HG03469 (cell line): Measurements from ENCODE around the gene HOXA5.

ENCODE experiments used
- ATAC-seq: cut with Tn5 transposase; IDR thresholded peaks from one replicate; pipeline ENCODE4 v1.9.1; 2021; ENCODE audit warnings: mild to moderate bottlenecking, moderate library complexity, moderate number of reproducible peaks; ENCODE audit not compliant: unreplicated experiment

HOXA5 gene

DNA sequence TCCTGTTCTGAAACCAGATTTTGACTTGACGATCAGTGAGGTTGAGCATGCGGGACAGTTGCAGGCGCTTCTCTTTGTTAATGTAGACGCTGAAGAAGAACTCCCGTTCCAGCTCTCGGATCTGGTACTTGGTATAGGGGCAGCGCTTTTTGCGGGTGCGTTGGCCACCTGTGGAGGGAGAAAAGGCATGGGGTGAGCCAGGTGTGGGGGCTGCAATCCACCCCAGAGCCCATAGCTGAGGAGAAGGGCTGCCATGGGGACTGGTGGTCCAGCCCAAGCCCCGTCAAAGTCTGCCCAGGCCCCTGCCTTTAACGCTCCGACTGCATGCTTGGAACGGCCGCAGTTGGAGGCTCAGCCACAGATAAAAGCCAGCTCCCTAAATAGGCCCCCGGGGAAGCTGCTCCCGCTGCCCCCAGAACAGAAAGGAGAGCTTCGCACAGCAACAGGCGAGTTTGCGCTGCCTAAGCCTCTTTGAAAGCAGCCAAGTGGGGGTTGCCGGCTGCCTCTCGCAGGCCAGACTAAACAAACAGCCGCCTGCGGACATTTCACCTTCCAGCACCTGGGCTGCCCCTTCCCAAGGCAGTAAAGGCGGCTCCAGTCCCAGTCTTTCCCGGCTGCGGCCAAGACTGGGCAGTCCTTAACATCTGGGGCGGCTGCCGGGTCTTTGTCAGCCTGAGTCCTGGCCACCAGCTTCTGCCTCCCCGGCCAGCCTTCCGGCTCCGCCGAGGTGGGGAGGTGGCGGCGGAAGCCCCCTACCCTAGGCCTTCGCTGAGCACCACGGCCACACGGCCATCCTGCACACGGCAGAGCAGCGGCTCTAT is 39.6 kb upstream of the HOXA5 start:
- ATAC-seq, result no peak

DNA sequence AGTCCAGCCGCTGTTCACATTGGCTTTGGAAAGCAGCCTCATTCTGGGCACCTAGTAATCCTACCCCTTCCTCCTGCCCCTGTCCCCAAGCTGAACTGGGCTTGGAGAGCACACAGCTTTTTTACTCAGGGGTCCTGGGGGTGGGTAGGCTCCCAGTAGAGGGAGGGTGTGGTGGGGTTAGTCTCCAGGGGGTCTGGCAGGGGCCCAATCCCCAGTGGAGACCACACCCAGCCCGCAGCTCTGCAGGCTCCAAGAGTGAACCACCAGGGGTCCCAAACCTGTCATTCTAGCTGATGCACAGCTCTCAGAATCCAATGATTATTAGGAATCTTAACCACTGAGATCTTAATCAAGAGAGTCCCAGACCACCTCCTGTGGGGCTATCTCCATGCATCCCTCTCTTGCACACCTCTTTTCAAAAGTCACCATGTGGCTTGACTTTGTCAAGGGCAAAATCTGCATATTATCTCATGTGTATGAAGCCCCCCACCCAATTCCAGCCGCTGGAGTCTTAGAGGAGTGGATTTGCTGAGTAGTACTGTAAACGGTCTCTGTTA is 38.9 kb upstream of the HOXA5 start:
- ATAC-seq, result no peak

GRCh38 chr7:27181795-27182275 is 38.4 kb upstream of the HOXA5 start:
- ATAC-seq, result no peak

GRCh38 chr7:27180431-27181420 is 37.2 kb upstream of the HOXA5 start:
- no peak for ATAC-seq

GRCh38 chr7:27179503-27180430 is 36.3 kb upstream of the HOXA5 start:
- ATAC-seq, result no peak

DNA sequence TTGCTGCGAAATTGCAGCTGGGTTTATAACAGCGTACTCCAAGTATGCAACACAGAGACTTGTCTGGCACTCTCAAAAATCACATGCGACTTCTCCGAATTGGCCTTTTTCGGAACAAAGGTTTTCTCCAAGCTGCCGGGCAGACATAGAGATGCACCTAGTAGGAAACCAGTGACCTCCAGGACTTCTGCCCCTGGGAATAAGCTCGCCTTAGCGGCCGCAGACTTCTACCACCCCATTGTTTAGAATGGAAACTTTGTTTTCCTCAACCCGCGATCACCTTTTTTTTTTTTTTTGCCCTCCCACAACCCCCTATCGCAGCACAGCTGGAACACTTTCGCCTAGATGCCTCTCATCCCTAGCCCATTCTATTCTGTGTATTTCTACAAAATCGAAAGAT is 35.5 kb upstream of the HOXA5 start:
- ATAC-seq, result no peak

DNA sequence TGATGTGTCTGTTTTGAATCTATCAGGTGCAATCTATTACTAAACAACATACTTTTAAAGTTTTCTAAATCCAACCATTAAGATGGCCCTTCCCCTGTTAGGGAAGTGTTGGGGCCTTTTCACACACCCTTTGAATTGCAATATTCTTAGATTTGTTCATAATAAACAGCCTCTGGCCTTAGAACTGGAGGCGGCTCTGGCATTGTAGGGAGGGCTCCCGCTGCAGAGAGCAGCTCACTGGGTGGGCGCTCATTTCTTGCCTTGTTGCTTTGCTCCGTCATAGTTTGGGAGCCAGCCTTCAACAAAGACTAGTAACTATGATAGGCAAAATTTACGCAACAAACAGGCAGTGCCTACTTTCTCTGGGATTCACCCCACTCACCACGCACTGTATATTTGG is 34.9 kb upstream of the HOXA5 start:
- no peak for ATAC-seq

- no peak for ATAC-seq
Observed at GRCh38 chr7:27177795-27178320, 34.4 kb upstream of the HOXA5 start.

- no peak for ATAC-seq
Observed at GRCh38 chr7:27176962-27177794, 33.7 kb upstream of the HOXA5 start.

DNA sequence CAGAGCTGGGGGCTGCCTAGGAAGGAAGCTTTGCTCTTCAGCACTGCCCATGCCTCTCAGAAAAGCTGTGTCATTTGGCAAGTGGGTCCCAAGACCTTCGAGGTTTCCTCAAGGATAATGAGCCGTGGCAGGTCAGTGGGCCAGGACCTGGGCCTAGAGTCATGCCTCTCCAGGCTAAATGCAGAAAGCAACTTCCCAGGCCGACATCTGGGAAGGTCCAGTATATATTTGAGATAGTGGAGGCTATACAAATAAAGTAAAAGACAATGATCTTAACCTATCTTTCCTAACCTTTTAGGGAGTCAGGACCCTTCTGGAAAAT is 33.0 kb upstream of the HOXA5 start:
- no peak for ATAC-seq

DNA sequence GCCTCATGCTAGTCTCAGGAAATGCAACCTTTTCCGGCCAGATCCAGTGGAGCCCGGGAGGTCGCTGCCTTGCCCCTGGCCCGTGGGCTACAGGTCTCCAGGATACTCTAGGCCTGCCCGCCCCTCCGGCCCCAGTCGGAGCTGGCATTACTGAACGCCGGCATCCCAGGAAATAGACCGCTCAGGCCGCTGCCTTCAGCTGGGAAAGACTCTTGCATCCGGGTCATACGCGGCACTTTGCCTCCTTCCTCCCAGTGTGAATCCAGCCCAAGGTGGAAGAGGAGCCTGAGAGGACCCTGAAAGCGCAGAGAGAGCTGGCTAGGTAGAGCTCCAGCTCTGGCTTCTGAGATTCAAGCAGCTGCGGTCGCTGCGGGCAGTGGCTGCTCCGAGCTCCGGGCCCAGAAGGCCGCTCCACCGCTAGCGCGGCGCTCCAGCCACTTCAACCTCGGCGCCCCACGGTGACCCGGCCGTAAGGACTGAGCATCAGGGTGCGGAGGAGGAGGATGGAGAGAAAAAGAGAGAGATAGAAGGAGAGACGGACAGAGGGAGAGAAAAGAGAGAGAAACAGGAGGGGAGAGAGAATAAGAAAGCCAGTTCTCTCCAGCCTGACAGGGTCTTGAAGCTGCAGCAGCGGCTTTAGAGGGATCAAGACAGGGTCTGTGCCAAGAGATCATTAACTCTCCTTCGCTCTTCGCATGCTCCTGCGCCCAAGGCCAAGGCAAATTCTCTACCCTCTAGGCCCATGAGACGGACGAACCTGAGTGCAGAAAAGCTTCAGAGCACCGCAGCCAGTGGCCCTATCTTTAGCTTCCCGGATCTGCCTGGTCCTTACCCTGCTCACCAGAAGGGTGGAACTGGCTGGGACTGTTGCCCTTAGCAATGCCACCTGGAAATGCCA is 32.4 kb upstream of the HOXA5 start:
- ATAC-seq, result no peak

DNA sequence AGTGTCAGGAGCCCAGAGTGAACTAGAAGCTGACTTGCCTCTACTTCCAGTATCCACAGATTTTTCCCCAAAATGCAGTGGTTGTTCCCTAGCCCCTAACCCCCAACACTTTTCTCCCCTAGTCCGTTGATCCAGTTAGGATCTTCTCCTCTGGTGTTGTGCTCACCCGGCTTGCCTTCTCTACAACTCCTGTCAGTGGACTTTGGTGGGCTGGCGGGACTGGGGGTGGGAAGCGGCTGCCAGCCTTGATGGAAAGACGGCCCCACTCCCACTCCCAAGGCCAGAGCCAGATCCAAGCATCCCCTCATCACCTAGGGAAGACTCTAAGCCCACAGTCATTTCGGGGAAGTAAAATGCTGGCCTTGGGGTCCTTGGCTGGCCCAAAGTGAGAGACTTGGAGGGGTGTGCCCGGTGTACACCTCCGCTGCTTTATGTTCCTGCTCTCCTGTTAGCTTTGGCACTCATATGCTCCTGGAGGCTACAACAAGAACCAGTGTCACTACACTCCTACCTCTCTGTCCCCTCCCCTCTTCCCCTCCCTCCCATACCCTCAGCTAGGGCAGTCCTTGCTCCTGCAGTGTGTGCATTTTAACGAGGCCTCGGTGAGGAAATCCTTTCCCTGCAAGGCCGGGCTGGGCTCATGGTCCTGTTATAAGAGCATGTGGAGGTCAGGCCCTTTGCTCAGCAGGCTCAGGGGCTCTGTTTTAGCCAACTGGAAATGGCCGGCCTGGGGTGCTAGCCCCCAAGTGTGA is 31.6 kb upstream of the HOXA5 start:
- no peak for ATAC-seq

- ATAC-seq, result no peak
Observed at GRCh38 chr7:27173956-27174873, 30.7 kb upstream of the HOXA5 start, which contains the start of gene HOXA10. TSS of gene HOXA10 (minus strand) at chr7:27174320. CDS start at chr7:27174306, 14 bp downstream.

- ATAC-seq, result no peak
Observed at GRCh38 chr7:27173511-27173955, 30.1 kb upstream of the HOXA5 start.

GRCh38 chr7:27172823-27173510 is 29.5 kb upstream of the HOXA5 start:
- ATAC-seq, result no peak

DNA sequence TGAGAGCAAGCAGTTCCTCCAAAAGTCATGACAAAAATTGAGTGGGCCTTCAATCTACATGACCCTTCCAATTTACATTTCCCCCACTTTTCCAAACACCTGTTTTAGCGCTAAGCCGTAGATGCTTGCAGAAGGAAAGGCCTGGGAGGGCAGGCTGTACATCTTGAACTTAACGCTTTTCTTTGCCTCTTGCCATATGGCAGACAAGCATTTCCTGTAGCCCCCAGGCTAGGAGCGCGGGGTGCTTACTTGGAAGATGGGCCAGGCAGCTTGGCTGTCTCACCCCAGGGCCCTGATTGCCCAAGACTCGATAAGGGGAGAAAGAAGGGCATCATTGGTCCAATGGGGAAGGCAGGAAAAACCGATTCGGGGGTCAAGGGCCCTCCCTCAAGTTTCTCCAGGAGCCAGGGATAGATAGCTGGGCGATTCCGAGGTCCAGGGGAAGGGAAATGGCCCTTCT is 28.9 kb upstream of the HOXA5 start:
- no peak for ATAC-seq
